ENCODE data around the gene SEC24C.

The SEC24C gene

GRCh38 chr10:73803680-73804286 is 59.6 kb downstream of the SEC24C start:
- Histone ChIP-seq H3K4me1 (ENCODE audit: control insufficient read depth, insufficient read depth, low read length) (peaks cover 3% of the 10 kb centered on the region), H3K4me3 (ENCODE audit: low read length in 2 of 2) (no peak overlapping the region), H3K9me3 (ENCODE audit: control insufficient read depth in 2 of 2, low read length in 2 of 2) (no peaks in the 10 kb centered on the region), H3K36me3 (ENCODE audit: control insufficient read depth in 2 of 2, insufficient read depth in 2 of 2, low read length in 2 of 2) (peaks cover 64 to 68% of the 10 kb centered on the region in 2 donors), H3K27ac (ENCODE audit: low read length) (no peak overlapping the region), H3K27me3 (ENCODE audit: control insufficient read depth in 1 of 2, insufficient read depth in 2 of 2, low read length in 2 of 2) (no peaks in the 10 kb centered on the region), H3K9ac (ENCODE audit: low read length in 2 of 2) (no peak overlapping the region)

GRCh38 chr10:73806176-73806950 is 62.2 kb downstream of the SEC24C start:
- H3K27ac ChIP-seq (ENCODE audit: low read length) = peak overlapping the region; percentile 11
- no peaks in the 10 kb centered on the region for H3K27me3 ChIP-seq (ENCODE audit: control insufficient read depth in 1 of 2, insufficient read depth in 2 of 2, low read length in 2 of 2)
- H3K4me3 ChIP-seq (ENCODE audit: low read length in 2 of 2) = no peak overlapping the region
- peaks cover 15% of the 10 kb centered on the region for H3K4me1 ChIP-seq (ENCODE audit: control insufficient read depth, insufficient read depth, low read length)
- peaks cover 53 to 55% of the 10 kb centered on the region in 2 donors for H3K36me3 ChIP-seq (ENCODE audit: control insufficient read depth in 2 of 2, insufficient read depth in 2 of 2, low read length in 2 of 2)
- no peaks in the 10 kb centered on the region for H3K9me3 ChIP-seq (ENCODE audit: control insufficient read depth in 2 of 2, low read length in 2 of 2)
- H3K9ac ChIP-seq (ENCODE audit: low read length in 2 of 2) = no peak overlapping the region

- Histone ChIP-seq H3K27me3 (ENCODE audit: control insufficient read depth in 1 of 2, insufficient read depth in 2 of 2, low read length in 2 of 2) (no peaks in the 10 kb centered on the region), H3K9me3 (ENCODE audit: control insufficient read depth in 2 of 2, low read length in 2 of 2) (no peaks in the 10 kb centered on the region), H3K36me3 (ENCODE audit: control insufficient read depth in 2 of 2, insufficient read depth in 2 of 2, low read length in 2 of 2) (peaks cover 47% of the 10 kb centered on the region in 2 donors), H3K4me1 (ENCODE audit: control insufficient read depth, insufficient read depth, low read length) (peaks cover 15% of the 10 kb centered on the region), H3K27ac (ENCODE audit: low read length) (no peak overlapping the region), H3K4me3 (ENCODE audit: low read length in 2 of 2) (no peak overlapping the region), H3K9ac (ENCODE audit: low read length in 2 of 2) (no peak overlapping the region)
Measured at GRCh38 chr10:73807471-73807870, 63.3 kb downstream of the SEC24C start.

GRCh38 chr10:73808021-73808815 is 64.0 kb downstream of the SEC24C start:
- H3K36me3 ChIP-seq (ENCODE audit: control insufficient read depth in 2 of 2, insufficient read depth in 2 of 2, low read length in 2 of 2) = peaks cover 45 to 46% of the 10 kb centered on the region in 2 donors

GRCh38 chr10:73809061-73809818 is 65.1 kb downstream of the SEC24C start:
- H3K36me3 ChIP-seq (ENCODE audit: control insufficient read depth in 2 of 2, insufficient read depth in 2 of 2, low read length in 2 of 2) = peaks cover 43% of the 10 kb centered on the region in 2 donors
- H3K27ac ChIP-seq (ENCODE audit: low read length) = no peak overlapping the region

More at GRCh38 chr10:73808021-73808815, 64.0 kb downstream of the SEC24C start:
- Histone ChIP-seq H3K4me1 (ENCODE audit: control insufficient read depth, insufficient read depth, low read length) (peaks cover 15% of the 10 kb centered on the region), H3K27me3 (ENCODE audit: control insufficient read depth in 1 of 2, insufficient read depth in 2 of 2, low read length in 2 of 2) (no peaks in the 10 kb centered on the region), H3K9ac (ENCODE audit: low read length in 2 of 2) (no peak overlapping the region), H3K4me3 (ENCODE audit: low read length in 2 of 2) (no peak overlapping the region), H3K27ac (ENCODE audit: low read length) (no peak overlapping the region), H3K9me3 (ENCODE audit: control insufficient read depth in 2 of 2, low read length in 2 of 2) (no peaks in the 10 kb centered on the region)

GRCh38 chr10:73810358-73810734 is 66.2 kb downstream of the SEC24C start:
- peak overlapping the region; percentile 34 to 80 for H3K4me3 ChIP-seq (ENCODE audit: low read length in 2 of 2)
- H3K9ac ChIP-seq (ENCODE audit: low read length in 2 of 2) = peak overlapping the region; percentile 65 to 80
- H3K27ac ChIP-seq (ENCODE audit: low read length) = peak overlapping the region; percentile 80
- peaks cover 51 to 52% of the 10 kb centered on the region in 2 donors for H3K36me3 ChIP-seq (ENCODE audit: control insufficient read depth in 2 of 2, insufficient read depth in 2 of 2, low read length in 2 of 2)
- peaks cover 15% of the 10 kb centered on the region for H3K4me1 ChIP-seq (ENCODE audit: control insufficient read depth, insufficient read depth, low read length)
- H3K9me3 ChIP-seq (ENCODE audit: control insufficient read depth in 2 of 2, low read length in 2 of 2) = no peaks in the 10 kb centered on the region
- H3K27me3 ChIP-seq (ENCODE audit: control insufficient read depth in 1 of 2, insufficient read depth in 2 of 2, low read length in 2 of 2) = no peaks in the 10 kb centered on the region

More at GRCh38 chr10:73809061-73809818, 65.1 kb downstream of the SEC24C start:
- Histone ChIP-seq H3K4me1 (ENCODE audit: control insufficient read depth, insufficient read depth, low read length) (peaks cover 15% of the 10 kb centered on the region), H3K9me3 (ENCODE audit: control insufficient read depth in 2 of 2, low read length in 2 of 2) (no peaks in the 10 kb centered on the region), H3K9ac (ENCODE audit: low read length in 2 of 2) (no peak overlapping the region), H3K27me3 (ENCODE audit: control insufficient read depth in 1 of 2, insufficient read depth in 2 of 2, low read length in 2 of 2) (no peaks in the 10 kb centered on the region), H3K4me3 (ENCODE audit: low read length in 2 of 2) (no peak overlapping the region)

- Histone ChIP-seq H3K27ac (ENCODE audit: low read length) (peak overlapping the region; percentile 80), H3K36me3 (ENCODE audit: control insufficient read depth in 2 of 2, insufficient read depth in 2 of 2, low read length in 2 of 2) (peaks cover 51% of the 10 kb centered on the region in 2 donors), H3K4me3 (ENCODE audit: low read length in 2 of 2) (peak overlapping the region; percentile 57 to 80), H3K4me1 (ENCODE audit: control insufficient read depth, insufficient read depth, low read length) (peaks cover 15% of the 10 kb centered on the region), H3K9me3 (ENCODE audit: control insufficient read depth in 2 of 2, low read length in 2 of 2) (no peaks in the 10 kb centered on the region), H3K27me3 (ENCODE audit: control insufficient read depth in 1 of 2, insufficient read depth in 2 of 2, low read length in 2 of 2) (no peaks in the 10 kb centered on the region), H3K9ac (ENCODE audit: low read length in 2 of 2) (peak overlapping the region; percentile 65 to 80)
Measured at GRCh38 chr10:73810735-73811465, 66.7 kb downstream of the SEC24C start.

- Histone ChIP-seq H3K27me3 (ENCODE audit: control insufficient read depth in 1 of 2, insufficient read depth in 2 of 2, low read length in 2 of 2) (no peaks in the 10 kb centered on the region), H3K27ac (ENCODE audit: low read length) (peak overlapping the region; percentile 31), H3K9ac (ENCODE audit: low read length in 2 of 2) (no peak overlapping the region), H3K36me3 (ENCODE audit: control insufficient read depth in 2 of 2, insufficient read depth in 2 of 2, low read length in 2 of 2) (peaks cover 48 to 49% of the 10 kb centered on the region in 2 donors), H3K9me3 (ENCODE audit: control insufficient read depth in 2 of 2, low read length in 2 of 2) (no peaks in the 10 kb centered on the region), H3K4me3 (ENCODE audit: low read length in 2 of 2) (no peak overlapping the region), H3K4me1 (ENCODE audit: control insufficient read depth, insufficient read depth, low read length) (peaks cover 19% of the 10 kb centered on the region)
Measured at GRCh38 chr10:73812657-73813056, 68.5 kb downstream of the SEC24C start.

- no peaks in the 10 kb centered on the region for H3K9me3 ChIP-seq (ENCODE audit: control insufficient read depth in 2 of 2, low read length in 2 of 2)
- no peak overlapping the region for H3K9ac ChIP-seq (ENCODE audit: low read length in 2 of 2)
- H3K36me3 ChIP-seq (ENCODE audit: control insufficient read depth in 2 of 2, insufficient read depth in 2 of 2, low read length in 2 of 2) = peaks cover 48 to 49% of the 10 kb centered on the region in 2 donors
- peaks cover 25% of the 10 kb centered on the region for H3K4me1 ChIP-seq (ENCODE audit: control insufficient read depth, insufficient read depth, low read length)
- no peaks in the 10 kb centered on the region for H3K27me3 ChIP-seq (ENCODE audit: control insufficient read depth in 1 of 2, insufficient read depth in 2 of 2, low read length in 2 of 2)
- no peak overlapping the region for H3K27ac ChIP-seq (ENCODE audit: low read length)
- H3K4me3 ChIP-seq (ENCODE audit: low read length in 2 of 2) = no peak overlapping the region
Measured at GRCh38 chr10:73813333-73813732, 69.2 kb downstream of the SEC24C start.

Measured in stomach smooth muscle (tissue), 2 donors.